ENCODE data around the gene SRSF4.

The SRSF4 gene

GRCh38 chr1:29169976-29170375 is 11.7 kb downstream of the SRSF4 start:
- TF ChIP-seq CTCF (conservative IDR thresholded peaks at IDR 0.05; ENCODE audit: control insufficient read depth, insufficient read depth, low read depth, low read length), result no peak
- no peak for DNase-seq (ENCODE audit: low read depth)
- no peak overlapping the region for H3K4me3 ChIP-seq (ENCODE audit: control insufficient read depth, low read depth, low read length)

GRCh38 chr1:29167904-29168303 is 13.8 kb downstream of the SRSF4 start:
- no peak for TF ChIP-seq CTCF (conservative IDR thresholded peaks at IDR 0.05; ENCODE audit: control insufficient read depth, insufficient read depth, low read depth, low read length)
- DNase-seq (ENCODE audit: low read depth), result no peak
- no peak overlapping the region for H3K4me3 ChIP-seq (ENCODE audit: control insufficient read depth, low read depth, low read length)

- TF ChIP-seq CTCF (conservative IDR thresholded peaks at IDR 0.05; ENCODE audit: control insufficient read depth, insufficient read depth, low read depth, low read length), result no peak
- no peak overlapping the region for H3K4me3 ChIP-seq (ENCODE audit: control insufficient read depth, low read depth, low read length)
- no peak for DNase-seq (ENCODE audit: low read depth)
Measured at GRCh38 chr1:29166291-29166878, 15.3 kb downstream of the SRSF4 start.

GRCh38 chr1:29164588-29164987 is 17.1 kb downstream of the SRSF4 start:
- TF ChIP-seq CTCF (conservative IDR thresholded peaks at IDR 0.05; ENCODE audit: control insufficient read depth, insufficient read depth, low read depth, low read length), result no peak
- DNase-seq (ENCODE audit: low read depth), result no peak

GRCh38 chr1:29162476-29163138 is 19.1 kb downstream of the SRSF4 start:
- DNase-seq (ENCODE audit: low read depth), result peak; percentile 63
- TF ChIP-seq CTCF (conservative IDR thresholded peaks at IDR 0.05; ENCODE audit: control insufficient read depth, insufficient read depth, low read depth, low read length), result no peak
- H3K4me3 ChIP-seq (ENCODE audit: control insufficient read depth, low read depth, low read length), result no peak overlapping the region

More at GRCh38 chr1:29164588-29164987, 17.1 kb downstream of the SRSF4 start:
- no peak overlapping the region for H3K4me3 ChIP-seq (ENCODE audit: control insufficient read depth, low read depth, low read length)

- no peak for DNase-seq (ENCODE audit: low read depth)
- TF ChIP-seq CTCF (conservative IDR thresholded peaks at IDR 0.05; ENCODE audit: control insufficient read depth, insufficient read depth, low read depth, low read length), result no peak
- no peak overlapping the region for H3K4me3 ChIP-seq (ENCODE audit: control insufficient read depth, low read depth, low read length)
Measured at GRCh38 chr1:29162025-29162424, 19.7 kb downstream of the SRSF4 start.

Measured in fibroblast of mammary gland (primary cell).